GM21390 (cell line): ENCODE measurements around the gene PEX26.

ENCODE experiments used
- ATAC-seq: cut with Tn5 transposase; IDR thresholded peaks from one replicate; pipeline ENCODE4 v1.9.1; 2021; ENCODE audit not compliant: unreplicated experiment

The PEX26 gene

GRCh38 chr22:18152519-18152918, 74.7 kb downstream of the PEX26 start:
- ATAC-seq: no peak

- no peak for ATAC-seq
These were observed 77.1 kb downstream of the PEX26 start for GRCh38 chr22:18154821-18155390.
